HEK293 (cell line): ENCODE results near the gene INPP4B.

Source experiments
- CTCF ChIA-PET: fragments of 350-600 bp; formaldehyde crosslinking; extraction: SDS; loops from one replicate; lab custom pipeline; 2021; ENCODE audit warnings: antibody characterized with exemption; lab: Yijun Ruan, JAX
- POLR2A ChIA-PET: fragments of 300-600 bp; formaldehyde crosslinking; extraction: SDS; loops from one replicate; lab custom pipeline; 2020; ENCODE audit warnings: antibody characterized with exemption, inconsistent platforms; lab: Yijun Ruan, JAX
- H3K27ac ChIP-seq: fragments of 200-500 bp; sonication (Bioruptor generic); 2 replicates; pipeline ENCODE4 v1.5.1; 2014; ENCODE audit warnings: low read depth, low read length, control low read depth, inconsistent platforms; ENCODE audit errors: extremely low read depth
- H3K36me3 ChIP-seq, 2 experiments: fragments of 200-500 bp in 1 of 2; sonication (Bioruptor generic) in 1 of 2; 1 replicate in 1 of 2; 2 replicates in 1 of 2; pipeline ENCODE4 v1.5.1; 2014 to 2017; ENCODE audit warnings: inconsistent platforms in 2 of 2, low read length in 2 of 2; ENCODE audit not compliant: control insufficient read depth in 2 of 2, insufficient read depth in 1 of 2
- H3K4me1 ChIP-seq: fragments of 200-500 bp; sonication (Bioruptor generic); 2 replicates; pipeline ENCODE4 v1.5.1; 2014; ENCODE audit warnings: mild to moderate bottlenecking, low read length, inconsistent platforms; ENCODE audit not compliant: control insufficient read depth, insufficient read depth
- H3K4me3 ChIP-seq: 2 replicates; pipeline ENCODE4 v1.5.1; 2011; ENCODE audit warnings: low read depth, mild to moderate bottlenecking, control low read depth, low read length, moderate library complexity
- H3K9me3 ChIP-seq: fragments of 200-500 bp; sonication (Bioruptor generic); 2 replicates; pipeline ENCODE4 v1.5.1; 2014; ENCODE audit warnings: low read depth, low read length, inconsistent platforms; ENCODE audit not compliant: control insufficient read depth, insufficient read depth
- IKZF3 ChIP-seq: fragments of 450-650 bp; IDR thresholded peaks from 2 replicates; pipeline ENCODE4 v1.5.0; 2018; ENCODE audit warnings: missing biosample characterization, mild to moderate bottlenecking, missing genetic modification characterization, moderate library complexity
- KLF9 ChIP-seq: fragments of 450-650 bp; formaldehyde crosslinking; IDR thresholded peaks from 2 replicates; pipeline ENCODE4 v1.5.1; 2016; ENCODE audit warnings: missing biosample characterization, missing genetic modification characterization, low read depth
- REPIN1 ChIP-seq: fragments of 450-650 bp; formaldehyde crosslinking; IDR thresholded peaks from 2 replicates; pipeline ENCODE4 v1.5.1; 2017; ENCODE audit warnings: missing biosample characterization, missing genetic modification characterization, low read depth
- SCRT1 ChIP-seq: fragments of 450-650 bp; formaldehyde crosslinking; IDR thresholded peaks from 2 replicates; pipeline ENCODE4 v1.5.1; 2016; ENCODE audit warnings: missing biosample characterization, missing genetic modification characterization, borderline replicate concordance
- SP2 ChIP-seq: fragments of 450-650 bp; formaldehyde crosslinking; IDR thresholded peaks from 2 replicates; pipeline ENCODE4 v1.5.1; 2016; ENCODE audit warnings: missing biosample characterization, missing genetic modification characterization
- TCF7L2 ChIP-seq: IDR thresholded peaks from 2 replicates; pipeline ENCODE4 v1.6.1; 2011; ENCODE audit warnings: low read depth, mild to moderate bottlenecking, inconsistent platforms, low read length, moderate library complexity, borderline replicate concordance
- TRIM28 ChIP-seq: IDR thresholded peaks from 2 replicates; pipeline ENCODE4 v1.6.1; 2011; ENCODE audit warnings: low read length, control low read depth, borderline replicate concordance
- ZBTB7A ChIP-seq: fragments of 450-650 bp; formaldehyde crosslinking; IDR thresholded peaks from 2 replicates; pipeline ENCODE4 v1.5.1; 2016; ENCODE audit warnings: low read depth, missing biosample characterization, missing genetic modification characterization
- ZNF114 ChIP-seq: fragments of 450-650 bp; formaldehyde crosslinking; IDR thresholded peaks from 2 replicates; pipeline ENCODE4 v1.5.0; 2017; ENCODE audit warnings: missing biosample characterization, missing genetic modification characterization
- ZNF132 ChIP-seq: fragments of 450-650 bp; formaldehyde crosslinking; IDR thresholded peaks from 2 replicates; pipeline ENCODE4 v1.5.1; 2017; ENCODE audit warnings: missing biosample characterization, missing genetic modification characterization, borderline replicate concordance
- ZNF175 ChIP-seq: fragments of 450-650 bp; formaldehyde crosslinking; IDR thresholded peaks from 2 replicates; pipeline ENCODE4 v1.5.1; 2016; ENCODE audit warnings: missing biosample characterization, missing genetic modification characterization
- ZNF248 ChIP-seq: fragments of 450-650 bp; formaldehyde crosslinking; IDR thresholded peaks from 2 replicates; pipeline ENCODE4 v1.5.1; 2017; ENCODE audit warnings: missing biosample characterization, missing genetic modification characterization
- ZNF354C ChIP-seq: fragments of 450-650 bp; formaldehyde crosslinking; IDR thresholded peaks from 2 replicates; pipeline ENCODE4 v1.5.1; 2016; ENCODE audit warnings: missing biosample characterization, missing genetic modification characterization, low read depth, borderline replicate concordance
- ZNF394 ChIP-seq: fragments of 450-650 bp; formaldehyde crosslinking; IDR thresholded peaks from 2 replicates; pipeline ENCODE4 v1.5.1; 2016; ENCODE audit warnings: missing biosample characterization, missing genetic modification characterization, mild to moderate bottlenecking, moderate library complexity, borderline replicate concordance
- ZNF416 ChIP-seq: fragments of 450-650 bp; formaldehyde crosslinking; IDR thresholded peaks from 2 replicates; pipeline ENCODE4 v1.5.1; 2016; ENCODE audit warnings: missing biosample characterization, missing genetic modification characterization
- ZNF423 ChIP-seq: fragments of 450-650 bp; formaldehyde crosslinking; IDR thresholded peaks from 2 replicates; pipeline ENCODE4 v1.5.1; 2016; ENCODE audit warnings: missing biosample characterization, missing genetic modification characterization
- ZNF433 ChIP-seq: fragments of 450-650 bp; formaldehyde crosslinking; IDR thresholded peaks from 2 replicates; pipeline ENCODE4 v1.5.1; 2016; ENCODE audit warnings: missing biosample characterization, missing genetic modification characterization, low read depth
- ZNF529 ChIP-seq: fragments of 450-650 bp; formaldehyde crosslinking; IDR thresholded peaks from 2 replicates; pipeline ENCODE4 v1.5.1; 2017; ENCODE audit warnings: missing genetic modification characterization, missing biosample characterization; ENCODE audit not compliant: insufficient replicate concordance
- ZNF561 ChIP-seq: fragments of 450-650 bp; IDR thresholded peaks from 2 replicates; pipeline ENCODE4 v1.5.1; 2018; ENCODE audit warnings: missing biosample characterization, missing genetic modification characterization, borderline replicate concordance
- ZNF596 ChIP-seq: fragments of 450-650 bp; IDR thresholded peaks from 2 replicates; pipeline ENCODE4 v1.5.0; 2018; ENCODE audit warnings: missing biosample characterization, mild to moderate bottlenecking, missing genetic modification characterization, moderate library complexity
- ZNF639 ChIP-seq: fragments of 450-650 bp; formaldehyde crosslinking; IDR thresholded peaks from 2 replicates; pipeline ENCODE4 v1.5.1; 2016; ENCODE audit warnings: missing biosample characterization, missing genetic modification characterization
- ZNF785 ChIP-seq: fragments of 450-650 bp; formaldehyde crosslinking; IDR thresholded peaks from 2 replicates; pipeline ENCODE4 v1.5.1; 2016; ENCODE audit warnings: missing biosample characterization, missing genetic modification characterization
- ZSCAN16 ChIP-seq: fragments of 450-650 bp; formaldehyde crosslinking; IDR thresholded peaks from 2 replicates; pipeline ENCODE4 v1.5.1; 2016; ENCODE audit warnings: missing biosample characterization, missing genetic modification characterization
- TF ChIP-seq, protein P1 (sequence below): fragments of 450-650 bp; formaldehyde crosslinking; IDR thresholded peaks from 2 replicates; pipeline ENCODE4 v1.5.1; 2016; ENCODE audit warnings: missing biosample characterization, missing genetic modification characterization
- TF ChIP-seq, protein P2 (sequence below): fragments of 450-650 bp; formaldehyde crosslinking; IDR thresholded peaks from 2 replicates; pipeline ENCODE4 v1.5.1; 2016; ENCODE audit warnings: missing biosample characterization, missing genetic modification characterization
- TF ChIP-seq, protein P3 (sequence below): fragments of 450-650 bp; formaldehyde crosslinking; conservative IDR thresholded peaks from 2 replicates; pipeline ENCODE4 v1.5.1; 2016; ENCODE audit warnings: low read depth, missing biosample characterization, missing genetic modification characterization

Gene INPP4B

GRCh38 chr4:142595222-142595871 is 250.8 kb downstream of the INPP4B start:
- POLR2A ChIA-PET = no interaction called here
- CTCF ChIA-PET = no interaction called here
- no peak overlapping the region for H3K27ac ChIP-seq
- no peak overlapping the region for H3K4me3 ChIP-seq
- no peaks in the 10 kb centered on the region for H3K4me1 ChIP-seq
- no peaks in the 10 kb centered on the region for H3K36me3 ChIP-seq
- TF ChIP-seq ZNF114 (tag by site-specific recombination) (no peak), ZNF596 (tag by site-specific recombination) (no peak), ZNF785 (no peak), TRIM28 (no peak), SCRT1 (tag by site-specific recombination) (no peak), ZNF248 (no peak), KLF9 (no peak)
- no peaks in the 10 kb centered on the region for H3K9me3 ChIP-seq

DNA sequence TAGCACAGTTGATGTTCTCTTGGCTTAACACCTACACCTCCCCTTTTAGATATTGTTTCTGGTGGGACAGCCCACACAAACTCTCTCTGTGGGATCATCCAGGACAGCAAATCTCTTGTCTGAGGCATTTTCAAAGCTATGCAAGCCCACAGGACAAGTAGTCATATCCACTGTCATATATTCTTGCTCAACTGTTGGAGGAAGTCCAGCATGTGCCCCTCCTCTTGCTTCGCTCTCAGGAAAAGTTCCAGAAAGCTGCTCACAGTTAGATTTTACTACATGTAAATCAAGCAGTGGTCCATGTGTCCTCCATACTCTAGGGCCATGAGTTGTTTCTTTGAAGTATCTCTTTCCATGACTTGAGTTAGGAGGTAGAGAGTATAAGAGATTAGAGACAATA is 260.7 kb downstream of the INPP4B start:
- TF ChIP-seq ZNF639 (tag by site-specific recombination) = no peak
- TF ChIP-seq ZNF354C = no peak
- TF ChIP-seq ZNF132 (tag by site-specific recombination) = no peak
- TF ChIP-seq ZSCAN16 (tag by site-specific recombination) = no peak
- TF ChIP-seq ZNF433 (tag by site-specific recombination) = no peak
- no peak for TF ChIP-seq IKZF3 (tag by site-specific recombination)
- no peak for TF ChIP-seq ZNF423
- TF ChIP-seq SP2 (tag by site-specific recombination) = no peak
- TF ChIP-seq, protein P1, sequence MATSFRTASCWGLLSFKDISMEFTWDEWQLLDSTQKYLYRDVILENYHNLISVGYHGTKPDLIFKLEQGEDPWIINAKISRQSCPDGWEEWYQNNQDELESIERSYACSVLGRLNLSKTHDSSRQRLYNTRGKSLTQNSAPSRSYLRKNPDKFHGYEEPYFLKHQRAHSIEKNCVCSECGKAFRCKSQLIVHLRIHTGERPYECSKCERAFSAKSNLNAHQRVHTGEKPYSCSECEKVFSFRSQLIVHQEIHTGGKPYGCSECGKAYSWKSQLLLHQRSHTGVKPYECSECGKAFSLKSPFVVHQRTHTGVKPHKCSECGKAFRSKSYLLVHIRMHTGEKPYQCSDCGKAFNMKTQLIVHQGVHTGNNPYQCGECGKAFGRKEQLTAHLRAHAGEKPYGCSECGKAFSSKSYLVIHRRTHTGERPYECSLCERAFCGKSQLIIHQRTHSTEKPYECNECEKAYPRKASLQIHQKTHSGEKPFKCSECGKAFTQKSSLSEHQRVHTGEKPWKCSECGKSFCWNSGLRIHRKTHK (tag by site-specific recombination) = no peak
- TF ChIP-seq, protein P2, sequence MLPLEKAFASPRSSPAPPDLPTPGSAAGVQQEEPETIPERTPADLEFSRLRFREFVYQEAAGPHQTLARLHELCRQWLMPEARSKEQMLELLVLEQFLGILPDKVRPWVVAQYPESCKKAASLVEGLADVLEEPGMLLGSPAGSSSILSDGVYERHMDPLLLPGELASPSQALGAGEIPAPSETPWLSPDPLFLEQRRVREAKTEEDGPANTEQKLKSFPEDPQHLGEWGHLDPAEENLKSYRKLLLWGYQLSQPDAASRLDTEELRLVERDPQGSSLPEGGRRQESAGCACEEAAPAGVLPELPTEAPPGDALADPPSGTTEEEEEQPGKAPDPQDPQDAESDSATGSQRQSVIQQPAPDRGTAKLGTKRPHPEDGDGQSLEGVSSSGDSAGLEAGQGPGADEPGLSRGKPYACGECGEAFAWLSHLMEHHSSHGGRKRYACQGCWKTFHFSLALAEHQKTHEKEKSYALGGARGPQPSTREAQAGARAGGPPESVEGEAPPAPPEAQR (tag by site-specific recombination) = no peak
- no peak for TF ChIP-seq ZBTB7A (tag by site-specific recombination)
- no peak for TF ChIP-seq ZNF175 (tag by site-specific recombination)
- TF ChIP-seq, protein P3, sequence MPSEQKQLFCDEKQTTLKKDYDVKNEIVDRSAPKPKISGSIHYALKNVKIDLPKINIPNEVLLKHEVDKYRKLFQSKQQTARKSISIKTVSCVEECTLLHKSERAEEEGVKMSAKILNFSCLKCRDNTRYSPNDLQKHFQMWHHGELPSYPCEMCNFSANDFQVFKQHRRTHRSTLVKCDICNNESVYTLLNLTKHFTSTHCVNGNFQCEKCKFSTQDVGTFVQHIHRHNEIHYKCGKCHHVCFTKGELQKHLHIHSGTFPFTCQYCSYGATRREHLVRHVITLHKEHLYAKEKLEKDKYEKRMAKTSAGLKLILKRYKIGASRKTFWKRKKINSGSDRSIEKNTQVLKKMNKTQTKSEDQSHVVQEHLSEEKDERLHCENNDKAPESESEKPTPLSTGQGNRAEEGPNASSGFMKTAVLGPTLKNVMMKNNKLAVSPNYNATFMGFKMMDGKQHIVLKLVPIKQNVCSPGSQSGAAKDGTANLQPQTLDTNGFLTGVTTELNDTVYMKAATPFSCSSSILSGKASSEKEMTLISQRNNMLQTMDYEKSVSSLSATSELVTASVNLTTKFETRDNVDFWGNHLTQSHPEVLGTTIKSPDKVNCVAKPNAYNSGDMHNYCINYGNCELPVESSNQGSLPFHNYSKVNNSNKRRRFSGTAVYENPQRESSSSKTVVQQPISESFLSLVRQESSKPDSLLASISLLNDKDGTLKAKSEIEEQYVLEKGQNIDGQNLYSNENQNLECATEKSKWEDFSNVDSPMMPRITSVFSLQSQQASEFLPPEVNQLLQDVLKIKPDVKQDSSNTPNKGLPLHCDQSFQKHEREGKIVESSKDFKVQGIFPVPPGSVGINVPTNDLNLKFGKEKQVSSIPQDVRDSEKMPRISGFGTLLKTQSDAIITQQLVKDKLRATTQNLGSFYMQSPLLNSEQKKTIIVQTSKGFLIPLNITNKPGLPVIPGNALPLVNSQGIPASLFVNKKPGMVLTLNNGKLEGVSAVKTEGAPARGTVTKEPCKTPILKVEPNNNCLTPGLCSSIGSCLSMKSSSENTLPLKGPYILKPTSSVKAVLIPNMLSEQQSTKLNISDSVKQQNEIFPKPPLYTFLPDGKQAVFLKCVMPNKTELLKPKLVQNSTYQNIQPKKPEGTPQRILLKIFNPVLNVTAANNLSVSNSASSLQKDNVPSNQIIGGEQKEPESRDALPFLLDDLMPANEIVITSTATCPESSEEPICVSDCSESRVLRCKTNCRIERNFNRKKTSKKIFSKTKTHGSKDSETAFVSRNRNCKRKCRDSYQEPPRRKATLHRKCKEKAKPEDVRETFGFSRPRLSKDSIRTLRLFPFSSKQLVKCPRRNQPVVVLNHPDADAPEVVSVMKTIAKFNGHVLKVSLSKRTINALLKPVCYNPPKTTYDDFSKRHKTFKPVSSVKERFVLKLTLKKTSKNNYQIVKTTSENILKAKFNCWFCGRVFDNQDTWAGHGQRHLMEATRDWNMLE (tag by site-specific recombination) = no peak
- no peak for TF ChIP-seq ZNF529 (tag by site-specific recombination)
- TF ChIP-seq ZNF394 (tag by site-specific recombination) = no peak
- TF ChIP-seq ZNF416 = no peak
- no peak for TF ChIP-seq ZNF561 (tag by site-specific recombination)
- no peak for TF ChIP-seq TCF7L2
- TF ChIP-seq REPIN1 = no peak
- H3K4me1 ChIP-seq = no peaks in the 10 kb centered on the region
- no peaks in the 10 kb centered on the region for H3K9me3 ChIP-seq
- ChIA-PET POLR2A (no interaction called here), CTCF (no interaction called here)
- no peak overlapping the region for H3K4me3 ChIP-seq
- H3K36me3 ChIP-seq = no peaks in the 10 kb centered on the region
- no peak overlapping the region for H3K27ac ChIP-seq
